Activated CD4-positive, alpha-beta T cell treated with anti-CD3 and anti-CD28 coated beads, Interleukin-2, Interleukin-6, amounts not matched to agents 100 ng/mL and 50 ng/mL, durations not matched to agents 16 hours and 8 hours (primary cell): Measurements from ENCODE around the gene C4B.

ENCODE experiments used
- DNase-seq: peaks from one replicate; pipeline ENCODE4 v3.0.0-alpha.2; 2020

The C4B gene

DNA sequence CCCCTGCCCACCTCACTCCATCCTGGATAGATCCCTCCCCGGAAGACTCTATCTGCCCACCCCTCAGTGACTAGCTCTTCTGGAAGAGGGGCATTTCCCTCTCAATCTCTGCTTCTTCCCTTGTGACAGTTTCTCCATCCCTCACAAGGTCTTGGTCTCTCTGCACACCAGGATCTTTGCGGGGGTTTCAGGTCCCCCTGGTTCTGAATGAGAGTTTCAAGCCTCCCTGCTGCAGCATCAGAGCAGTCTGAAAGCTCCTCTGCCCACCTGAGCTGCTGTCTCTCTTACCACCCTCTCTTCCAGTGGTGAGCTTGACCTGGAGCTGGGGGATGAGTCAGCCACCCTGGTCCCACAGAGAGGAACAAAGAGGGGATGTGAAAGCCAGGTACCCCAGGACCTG, 70.2 kb downstream of the C4B start:
- DNase-seq = no peak
